RWPE2 (cell line): ENCODE data around the gene UGP2.
"Not testable (repeated sequence)": the region's sequence is repeated elsewhere in the genome, so short reads cannot be mapped to it uniquely, and the experiment has no call there.

Experiments
- ATAC-seq: fragments of 200-7000 bp; cut with Tn5 transposase; 3 replicates; pipeline ENCODE4 v1.9.1; 2021; ENCODE audit warnings: low read depth
- DNase-seq: peaks from one replicate; pipeline ENCODE4 v3.0.0-alpha.2; 2020; ENCODE audit warnings: low spot score
- H3K27ac ChIP-seq: fragments of 450-650 bp; 2 replicates; pipeline ENCODE4 v1.5.1; 2017; ENCODE audit warnings: mild to moderate bottlenecking; ENCODE audit not compliant: poor library complexity, severe bottlenecking
- H3K27me3 ChIP-seq: fragments of 250-450 bp; sonication (Bioruptor Pico); 2 replicates; pipeline ENCODE4 v1.5.1; 2021; ENCODE audit warnings: mild to moderate bottlenecking, moderate library complexity; ENCODE audit not compliant: insufficient read depth, poor library complexity, severe bottlenecking
- H3K36me3 ChIP-seq: fragments of 250-450 bp; sonication (Bioruptor Pico); 2 replicates; pipeline ENCODE4 v1.5.1; 2020; ENCODE audit warnings: low read depth, mild to moderate bottlenecking, moderate library complexity
- H3K4me1 ChIP-seq: fragments of 250-450 bp; sonication (Bioruptor Pico); 2 replicates; pipeline ENCODE4 v1.5.1; 2021; ENCODE audit warnings: mild to moderate bottlenecking, moderate library complexity; ENCODE audit not compliant: insufficient read depth, poor library complexity, severe bottlenecking
- H3K4me3 ChIP-seq: fragments of 250-450 bp; sonication (Bioruptor Pico); 2 replicates; pipeline ENCODE4 v1.5.1; 2021; ENCODE audit warnings: mild to moderate bottlenecking, moderate library complexity; ENCODE audit not compliant: severe bottlenecking
- H3K9me3 ChIP-seq: fragments of 250-450 bp; sonication (Bioruptor Pico); 2 replicates; pipeline ENCODE4 v1.5.1; 2021; ENCODE audit warnings: mild to moderate bottlenecking, moderate library complexity; ENCODE audit not compliant: severe bottlenecking
- CTCF ChIP-seq: fragments of 450-650 bp; IDR thresholded peaks from one replicate; pipeline ENCODE4 v1.5.1; 2017; ENCODE audit warnings: mild to moderate bottlenecking, moderate library complexity; ENCODE audit not compliant: poor library complexity, severe bottlenecking

Gene UGP2

GRCh38 chr2:63903003-63903402, 61.3 kb downstream of the UGP2 start:
- no peak overlapping the region for H3K27ac ChIP-seq
- no peaks in the 10 kb centered on the region for H3K4me1 ChIP-seq
- no peaks in the 10 kb centered on the region for H3K27me3 ChIP-seq
- DNase-seq: no peak
- no peak for TF ChIP-seq CTCF
- no peak for ATAC-seq
- peaks cover 8% of the 10 kb centered on the region for H3K9me3 ChIP-seq
- no peak overlapping the region for H3K4me3 ChIP-seq
- peaks cover 36% of the 10 kb centered on the region for H3K36me3 ChIP-seq

- H3K27me3 ChIP-seq: no peaks in the 10 kb centered on the region
- peaks cover 61% of the 10 kb centered on the region for H3K36me3 ChIP-seq
- ATAC-seq (no peak), DNase-seq (no peak)
- no peaks in the 10 kb centered on the region for H3K9me3 ChIP-seq
- no peaks in the 10 kb centered on the region for H3K4me1 ChIP-seq
- no peak overlapping the region for H3K27ac ChIP-seq
- H3K4me3 ChIP-seq: no peak overlapping the region
- no peak for TF ChIP-seq CTCF
Observed at GRCh38 chr2:63914311-63914710, 72.6 kb downstream of the UGP2 start.

- ATAC-seq: no peak
- no peak overlapping the region for H3K27ac ChIP-seq
- H3K27me3 ChIP-seq: no peaks in the 10 kb centered on the region
- H3K36me3 ChIP-seq: peaks cover 5% of the 10 kb centered on the region; the same call in 1 of the 2 replicates
- no peaks in the 10 kb centered on the region for H3K9me3 ChIP-seq
- H3K4me1 ChIP-seq: no peaks in the 10 kb centered on the region
- no peak for TF ChIP-seq CTCF
- no peak for DNase-seq
- H3K4me3 ChIP-seq: no peak overlapping the region
Observed at GRCh38 chr2:63926815-63927214, 85.1 kb downstream of the UGP2 start.

GRCh38 chr2:63932104-63932503, 90.4 kb downstream of the UGP2 start:
- ATAC-seq: not testable (repeated sequence)

More at GRCh38 chr2:63932104-63932503, 90.4 kb downstream of the UGP2 start:
- H3K4me3 ChIP-seq, H3K9me3 ChIP-seq, H3K27ac ChIP-seq, DNase-seq, H3K4me1 ChIP-seq, H3K27me3 ChIP-seq: not testable (repeated sequence)
- H3K36me3 ChIP-seq: peaks cover 23% of the 10 kb centered on the region
